IMR-90 (cell line): ENCODE measurements around the gene SYVN1. TPM values are rescaled to one million over a fixed set of nuclear protein-coding genes. Genes with fewer than 3 reads are reported as not detected.

Experiments used
- ATAC-seq: fragments of 200-7000 bp; cut with Tn5 transposase; 2 replicates; pipeline ENCODE4 v1.9.1; 2020; ENCODE audit warnings: low read depth, mild to moderate bottlenecking, moderate library complexity
- BruUV-seq: library from RNA; stranded (reverse); fragments of 400-500 nt; replicated peaks from 2 replicates; lab custom pipeline; 2021; lab: Mats Ljungman, UMichigan
- CTCF ChIA-PET: fragments of 300-600 bp; formaldehyde crosslinking; extraction: SDS; loops from one replicate; lab custom pipeline; 2021; ENCODE audit warnings: antibody characterized with exemption; lab: Yijun Ruan, JAX
- POLR2A ChIA-PET: fragments of 300-600 bp; sonication (Branson Sonifier 250); formaldehyde crosslinking; loops from one replicate; lab custom pipeline; 2022; ENCODE audit warnings: antibody characterized with exemption; ENCODE audit not compliant: unreplicated experiment; lab: Charles Lee
- DNase-seq: peaks from one replicate; pipeline ENCODE4 v3.0.0; 2013
- H2AFZ ChIP-seq: replicated peaks from 2 replicates; pipeline ENCODE3; 2013; ENCODE audit warnings: low read length, mild to moderate bottlenecking; ENCODE audit not compliant: poor library complexity
- H2AK5ac ChIP-seq: 2 replicates; pipeline ENCODE4 v1.6.1; 2013; ENCODE audit warnings: low read depth, low read length, inconsistent platforms
- H2AK9ac ChIP-seq: replicated peaks from 2 replicates; pipeline ENCODE3; 2013; ENCODE audit warnings: mild to moderate bottlenecking, low read depth, low read length, moderate library complexity; ENCODE audit not compliant: poor library complexity
- H2BK120ac ChIP-seq: 2 replicates; pipeline ENCODE4 v1.6.1; 2013; ENCODE audit warnings: low read depth, low read length, inconsistent platforms
- H2BK15ac ChIP-seq: 3 replicates; pipeline ENCODE4 v1.6.1; 2013; ENCODE audit warnings: low read depth, low read length, inconsistent platforms
- H2BK20ac ChIP-seq: 2 replicates; pipeline ENCODE4 v1.6.1; 2013; ENCODE audit warnings: low read depth, mild to moderate bottlenecking, inconsistent platforms, low read length, moderate library complexity
- H2BK5ac ChIP-seq: 2 replicates; pipeline ENCODE4 v1.6.1; 2013; ENCODE audit warnings: mild to moderate bottlenecking, low read depth, low read length, inconsistent platforms; ENCODE audit not compliant: poor library complexity, severe bottlenecking
- H3K14ac ChIP-seq: replicated peaks from 2 replicates; pipeline ENCODE4 v1.6.1; 2013; ENCODE audit warnings: low read depth, low read length, inconsistent platforms
- H3K18ac ChIP-seq: 2 replicates; pipeline ENCODE4 v1.6.1; 2013; ENCODE audit warnings: low read depth, low read length, control low read depth
- H3K23ac ChIP-seq: 2 replicates; pipeline ENCODE4 v1.6.1; 2013; ENCODE audit warnings: low read depth, low read length, inconsistent platforms
- H3K27ac ChIP-seq: 2 replicates; pipeline ENCODE4 v1.5.1; 2013; ENCODE audit warnings: mild to moderate bottlenecking, control low read depth, low read length; ENCODE audit not compliant: insufficient read depth
- H3K27me3 ChIP-seq: 2 replicates; pipeline ENCODE4 v1.6.1; 2013; ENCODE audit warnings: low read length; ENCODE audit not compliant: control insufficient read depth, insufficient read depth
- H3K36me3 ChIP-seq: 2 replicates; pipeline ENCODE4 v1.6.1; 2013; ENCODE audit warnings: low read length, mixed read lengths; ENCODE audit not compliant: control insufficient read depth, insufficient read depth
- H3K4ac ChIP-seq: 2 replicates; pipeline ENCODE4 v1.6.1; 2013; ENCODE audit warnings: low read depth, low read length, inconsistent platforms
- H3K4me1 ChIP-seq: 2 replicates; pipeline ENCODE4 v1.6.1; 2013; ENCODE audit warnings: low read length, mixed read lengths; ENCODE audit not compliant: control insufficient read depth, insufficient read depth
- H3K4me2 ChIP-seq: 2 replicates; pipeline ENCODE4 v1.6.1; 2013; ENCODE audit warnings: low read depth, mild to moderate bottlenecking, control low read depth, low read length, moderate library complexity
- H3K4me3 ChIP-seq: 2 replicates; pipeline ENCODE4 v1.5.1; 2013; ENCODE audit warnings: low read depth, mild to moderate bottlenecking, control low read depth, low read length, moderate library complexity; ENCODE audit not compliant: insufficient read depth
- H3K56ac ChIP-seq: 2 replicates; pipeline ENCODE4 v1.6.1; 2013; ENCODE audit warnings: low read length, inconsistent platforms; ENCODE audit not compliant: insufficient read depth; ENCODE audit errors: extremely low read depth
- H3K79me1 ChIP-seq, 2 experiments: 2 replicates each; pipeline ENCODE4 v1.6.1; 2013; ENCODE audit warnings: low read length in 2 of 2, inconsistent platforms in 1 of 2, low read depth in 1 of 2
- H3K9ac ChIP-seq: 2 replicates; pipeline ENCODE4 v1.6.1; 2013; ENCODE audit warnings: low read depth, low read length, control low read depth
- H3K9me1 ChIP-seq: 2 replicates; pipeline ENCODE4 v1.6.1; 2013; ENCODE audit warnings: low read length, inconsistent platforms; ENCODE audit not compliant: insufficient read depth
- H3K9me3 ChIP-seq: 2 replicates; pipeline ENCODE4 v1.6.1; 2013; ENCODE audit warnings: low read length; ENCODE audit not compliant: control insufficient read depth, insufficient read depth
- H4K20me1 ChIP-seq: 2 replicates; pipeline ENCODE4 v1.6.1; 2013; ENCODE audit warnings: low read length, inconsistent platforms; ENCODE audit not compliant: insufficient read depth
- H4K5ac ChIP-seq: 2 replicates; pipeline ENCODE4 v1.6.1; 2013; ENCODE audit warnings: mild to moderate bottlenecking, low read depth, low read length, control low read depth
- H4K8ac ChIP-seq, 2 experiments: 2 replicates each; pipeline ENCODE4 v1.6.1; 2013; ENCODE audit warnings: low read depth in 2 of 2, low read length in 2 of 2, control low read depth in 1 of 2, inconsistent platforms in 1 of 2
- H4K91ac ChIP-seq: 2 replicates; pipeline ENCODE4 v1.6.1; 2013; ENCODE audit warnings: low read depth, low read length, inconsistent platforms; ENCODE audit not compliant: insufficient read depth
- BHLHE40 ChIP-seq: fragments of 150-350 bp; IDR thresholded peaks from 2 replicates; pipeline ENCODE4 v1.6.1; 2016; ENCODE audit warnings: mild to moderate bottlenecking, low read depth, low read length
- CEBPB ChIP-seq: IDR thresholded peaks from 2 replicates; pipeline ENCODE4 v1.6.1; 2012; ENCODE audit warnings: low read depth, low read length, improper control_type of control experiment
- FOS ChIP-seq: fragments of 150-350 bp; IDR thresholded peaks from 2 replicates; pipeline ENCODE4 v1.6.1; 2016; ENCODE audit warnings: low read depth, low read length
- MAFK ChIP-seq: IDR thresholded peaks from 2 replicates; pipeline ENCODE4 v1.6.1; 2012; ENCODE audit warnings: low read depth, low read length, improper control_type of control experiment
- MAZ ChIP-seq: IDR thresholded peaks from 2 replicates; pipeline ENCODE4 v1.6.1; 2012; ENCODE audit warnings: low read depth, mild to moderate bottlenecking, low read length, improper control_type of control experiment, moderate library complexity, borderline replicate concordance
- NFE2L2 ChIP-seq: fragments of 150-350 bp; IDR thresholded peaks from 2 replicates; pipeline ENCODE4 v1.6.1; 2016; ENCODE audit warnings: low read depth, mild to moderate bottlenecking, low read length
- POLR2A ChIP-seq: IDR thresholded peaks from 2 replicates; pipeline ENCODE4 v1.6.1; 2012; ENCODE audit warnings: mild to moderate bottlenecking, low read depth, low read length
- RAD21 ChIP-seq: IDR thresholded peaks from 2 replicates; pipeline ENCODE4 v1.6.1; 2012; ENCODE audit warnings: low read length, improper control_type of control experiment
- RCOR1 ChIP-seq: IDR thresholded peaks from 2 replicates; pipeline ENCODE4 v1.6.1; 2012; ENCODE audit warnings: mild to moderate bottlenecking, low read length, improper control_type of control experiment; ENCODE audit not compliant: insufficient replicate concordance
- RFX5 ChIP-seq: IDR thresholded peaks from 2 replicates; pipeline ENCODE4 v1.8.0; 2012; ENCODE audit warnings: low read depth, mild to moderate bottlenecking, low read length, moderate library complexity
- SMC3 ChIP-seq: fragments of 150-350 bp; IDR thresholded peaks from 2 replicates; pipeline ENCODE4 v1.6.1; 2016; ENCODE audit warnings: low read depth, mild to moderate bottlenecking, antibody characterized with exemption, low read length, moderate library complexity
- WGBS, 2 experiments: methylation state at CpG; one replicate each; pipeline versions ENCODE4 v1.1.5 to v1.1.7; 2013; ENCODE audit warnings: missing lambda C conversion rate in 2 of 2; ENCODE audit not compliant: insufficient read length in 1 of 2; ENCODE audit errors: extremely low coverage in 2 of 2; 5-methylcytosine and 5-hydroxymethylcytosine counted together
- dilution Hi-C: fragments of 300-500 bp; cut with HindIII; formaldehyde crosslinking; loops from one replicate; pipeline ENCODE4 v1.14.3; 2018; ENCODE audit warnings: low sequenced_read_pairs; ENCODE audit not compliant: unreplicated experiment
- in situ Hi-C: fragments of 300-500 bp; cut with MboI; formaldehyde crosslinking; loops from 3 replicates; pipeline ENCODE4 v1.14.3; 2019; ENCODE audit warnings: low sequenced_read_pairs, inconsistent platforms, mixed read lengths
- intact Hi-C: fragments of 100-400 bp; cut with micrococcal nuclease; formaldehyde crosslinking; loops from 2 replicates; pipeline ENCODE4 v1.10.0; 2022
- polyA plus RNA-seq, 3 experiments: library from polyadenylated mRNA; depleted of rRNA; stranded (reverse); fragments of >200 nt; gene quantifications; 2 replicates each; pipeline ENCODE4 v1.2.3, GENCODE V29; 2012; ENCODE audit warnings: low replicate concordance in 1 of 3
- total RNA-seq: library from RNA; depleted of rRNA; stranded (reverse); fragments of >200 nt; gene quantifications from 2 replicates; pipeline ENCODE4 v1.2.3, GENCODE V29; 2012
- TF ChIP-seq, protein P1 (sequence below): fragments of 150-350 bp; IDR thresholded peaks from 2 replicates; pipeline ENCODE4 v1.6.1; 2016; ENCODE audit warnings: low read depth, mild to moderate bottlenecking, low read length, moderate library complexity, borderline replicate concordance
- TF ChIP-seq, protein P2 (sequence below): conservative IDR thresholded peaks from 2 replicates; pipeline ENCODE4 v1.5.1; 2012; ENCODE audit warnings: mild to moderate bottlenecking, low read depth, low read length, improper control_type of control experiment

The SYVN1 gene
- total and polyA plus RNA-seq, 2 of the 4 experiments (the other 2 are of a cell fraction), result 9.5 to 52.9 TPM

DNA sequence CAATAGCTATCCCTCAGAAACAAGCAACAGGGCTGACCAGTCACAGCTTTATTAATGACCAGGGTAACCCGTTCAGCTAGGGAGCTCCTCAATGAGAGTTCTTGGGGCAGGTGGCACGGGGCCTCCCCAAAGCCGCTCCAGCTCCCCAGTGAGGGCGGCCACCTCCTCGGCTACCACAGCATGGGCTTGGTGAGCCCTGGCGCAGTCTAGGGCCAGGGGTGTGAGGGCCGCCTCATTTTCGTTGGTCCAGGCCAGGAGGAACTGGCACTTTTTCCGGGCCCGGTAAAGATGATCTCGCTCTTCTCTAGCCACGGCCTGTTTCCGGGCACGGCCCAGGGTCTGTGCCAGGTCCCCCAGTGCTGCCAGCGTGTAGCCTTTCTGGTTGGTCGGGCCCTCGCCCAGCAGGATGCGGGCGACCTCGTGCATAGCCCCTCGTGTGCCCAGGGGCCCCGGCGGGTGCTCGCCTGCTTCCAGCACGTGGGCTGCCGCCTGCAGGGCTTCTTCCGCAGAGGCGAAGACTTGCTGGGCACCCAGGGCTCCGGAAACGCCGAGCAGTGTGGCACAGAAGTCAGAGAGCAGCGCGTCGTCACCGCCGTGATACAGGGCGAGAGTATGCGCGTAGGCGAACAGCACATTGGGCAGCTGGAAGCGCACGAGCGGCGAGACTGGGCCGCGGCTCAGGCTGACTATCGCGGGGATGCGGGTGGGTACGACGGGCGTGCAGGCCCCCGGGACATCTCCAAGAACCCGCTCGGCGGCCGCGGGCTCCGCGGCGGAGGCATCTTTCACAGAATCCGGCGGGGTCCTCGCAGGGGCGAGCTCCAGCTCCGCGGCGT is 17.7 kb downstream of the SYVN1 start:
- Histone ChIP-seq H4K91ac (no peak overlapping the region), H4K8ac (peak overlapping the region; percentile 37 to 99; a peak in 3 of 4 replicates), H2AK9ac (peak overlapping the region; percentile 93), H3K4me1 (peaks cover 14% of the 10 kb centered on the region), H3K56ac (no peak overlapping the region), H3K4me2 (peak overlapping the region; percentile 63), H3K18ac (no peak overlapping the region), H3K4ac (peak overlapping the region; percentile 86), H2AFZ (peak overlapping the region; percentile 95), H2AK5ac (peak overlapping the region; percentile 48), H3K9ac (peak overlapping the region; percentile 61), H3K79me1 (peaks cover 17 to 45% of the 10 kb centered on the region in 2 experiments), H3K9me3 (no peaks in the 10 kb centered on the region), H4K20me1 (0 out of 2 replicates have a peak, but pooled peaks cover under 1% of the 10 kb centered on the region), H3K4me3 (peak overlapping the region; percentile 69), H2BK20ac (no peak overlapping the region), H3K27me3 (no peaks in the 10 kb centered on the region), H3K23ac (no peak overlapping the region), H3K36me3 (peaks cover 19% of the 10 kb centered on the region), H3K14ac (no peak overlapping the region), H3K27ac (peak overlapping the region; percentile 47), H2BK120ac (no peak overlapping the region), H2BK15ac (no peak overlapping the region), H2BK5ac (peak overlapping the region; percentile 19), H3K9me1 (0 out of 2 replicates have a peak, but pooled peaks cover 2% of the 10 kb centered on the region), H4K5ac (peak overlapping the region; percentile 49)
- intact Hi-C loops (loop anchor here (2.0 kb wide), 1 partner anchor 104 kb away; no protein-coding TSS in a partner anchor), in situ Hi-C loops (no loop called here), dilution Hi-C loops (no loop called here)
- 16% methylated on average over 51 of the region's 68 CpGs; no CpG with 5 or more reads in 1 of the 2 experiments for WGBS, 2 experiments
- BruUV-seq, result no TSS peak
- CTCF ChIA-PET, result no interaction called here
- peak; percentile 8 for ATAC-seq
- POLR2A ChIA-PET, result interaction anchor here (1.6 kb wide), 1 partner anchor 65 kb away, joined by 5 read pairs; the partner anchor contains the start of gene CAPN1
- peak; percentile 72 for DNase-seq
- TF ChIP-seq NFE2L2 (no peak), RFX5 (no peak), BHLHE40 (peak; percentile 86), RCOR1 (no peak), FOS (no peak), RAD21 (no peak), SMC3 (no peak), POLR2A (no peak; the same call in none of the 2 replicates), MAZ (0 out of 2 replicates have a peak, but pooled peaks have one; percentile 23), MAFK (no peak), CEBPB (no peak)
- TF ChIP-seq, protein P1, sequence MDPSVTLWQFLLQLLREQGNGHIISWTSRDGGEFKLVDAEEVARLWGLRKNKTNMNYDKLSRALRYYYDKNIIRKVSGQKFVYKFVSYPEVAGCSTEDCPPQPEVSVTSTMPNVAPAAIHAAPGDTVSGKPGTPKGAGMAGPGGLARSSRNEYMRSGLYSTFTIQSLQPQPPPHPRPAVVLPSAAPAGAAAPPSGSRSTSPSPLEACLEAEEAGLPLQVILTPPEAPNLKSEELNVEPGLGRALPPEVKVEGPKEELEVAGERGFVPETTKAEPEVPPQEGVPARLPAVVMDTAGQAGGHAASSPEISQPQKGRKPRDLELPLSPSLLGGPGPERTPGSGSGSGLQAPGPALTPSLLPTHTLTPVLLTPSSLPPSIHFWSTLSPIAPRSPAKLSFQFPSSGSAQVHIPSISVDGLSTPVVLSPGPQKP, result no peak
- TF ChIP-seq, protein P2, sequence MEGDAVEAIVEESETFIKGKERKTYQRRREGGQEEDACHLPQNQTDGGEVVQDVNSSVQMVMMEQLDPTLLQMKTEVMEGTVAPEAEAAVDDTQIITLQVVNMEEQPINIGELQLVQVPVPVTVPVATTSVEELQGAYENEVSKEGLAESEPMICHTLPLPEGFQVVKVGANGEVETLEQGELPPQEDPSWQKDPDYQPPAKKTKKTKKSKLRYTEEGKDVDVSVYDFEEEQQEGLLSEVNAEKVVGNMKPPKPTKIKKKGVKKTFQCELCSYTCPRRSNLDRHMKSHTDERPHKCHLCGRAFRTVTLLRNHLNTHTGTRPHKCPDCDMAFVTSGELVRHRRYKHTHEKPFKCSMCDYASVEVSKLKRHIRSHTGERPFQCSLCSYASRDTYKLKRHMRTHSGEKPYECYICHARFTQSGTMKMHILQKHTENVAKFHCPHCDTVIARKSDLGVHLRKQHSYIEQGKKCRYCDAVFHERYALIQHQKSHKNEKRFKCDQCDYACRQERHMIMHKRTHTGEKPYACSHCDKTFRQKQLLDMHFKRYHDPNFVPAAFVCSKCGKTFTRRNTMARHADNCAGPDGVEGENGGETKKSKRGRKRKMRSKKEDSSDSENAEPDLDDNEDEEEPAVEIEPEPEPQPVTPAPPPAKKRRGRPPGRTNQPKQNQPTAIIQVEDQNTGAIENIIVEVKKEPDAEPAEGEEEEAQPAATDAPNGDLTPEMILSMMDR, result no peak
